NCI-H2029 (cell line): ENCODE measurements around the gene KIF3B.
A peak's percentile ranks its signal among the peaks of the same experiment; 100 is the strongest.
"Not testable (repeated sequence)": the region's sequence is repeated elsewhere in the genome, so short reads cannot be mapped to it uniquely, and the experiment has no call there.

Experiments
- DNase-seq: peaks from one replicate; lab custom pipeline; 2025; lab: John Stamatoyannopoulos, UW

The KIF3B gene

DNA sequence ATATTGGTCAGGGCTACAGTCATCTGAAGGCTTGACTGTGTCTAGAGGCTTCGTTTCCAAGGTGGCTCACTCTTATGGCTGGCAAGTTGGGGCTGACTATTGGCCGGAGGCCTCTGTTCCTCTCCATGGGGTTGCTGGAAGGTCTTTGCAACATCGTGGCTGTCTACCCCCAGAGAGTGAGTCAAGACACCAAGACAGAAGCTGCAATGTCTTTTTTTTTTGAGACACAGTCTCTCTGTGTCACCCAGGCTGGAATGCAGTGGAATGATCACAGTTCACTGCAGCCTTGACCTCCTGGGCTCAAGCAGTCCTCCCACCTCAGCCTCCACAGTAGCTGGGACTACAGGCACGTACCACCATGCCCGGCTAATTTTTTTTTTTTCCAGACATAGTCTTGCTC, 29.4 kb upstream of the KIF3B start:
- DNase-seq = no peak

DNA sequence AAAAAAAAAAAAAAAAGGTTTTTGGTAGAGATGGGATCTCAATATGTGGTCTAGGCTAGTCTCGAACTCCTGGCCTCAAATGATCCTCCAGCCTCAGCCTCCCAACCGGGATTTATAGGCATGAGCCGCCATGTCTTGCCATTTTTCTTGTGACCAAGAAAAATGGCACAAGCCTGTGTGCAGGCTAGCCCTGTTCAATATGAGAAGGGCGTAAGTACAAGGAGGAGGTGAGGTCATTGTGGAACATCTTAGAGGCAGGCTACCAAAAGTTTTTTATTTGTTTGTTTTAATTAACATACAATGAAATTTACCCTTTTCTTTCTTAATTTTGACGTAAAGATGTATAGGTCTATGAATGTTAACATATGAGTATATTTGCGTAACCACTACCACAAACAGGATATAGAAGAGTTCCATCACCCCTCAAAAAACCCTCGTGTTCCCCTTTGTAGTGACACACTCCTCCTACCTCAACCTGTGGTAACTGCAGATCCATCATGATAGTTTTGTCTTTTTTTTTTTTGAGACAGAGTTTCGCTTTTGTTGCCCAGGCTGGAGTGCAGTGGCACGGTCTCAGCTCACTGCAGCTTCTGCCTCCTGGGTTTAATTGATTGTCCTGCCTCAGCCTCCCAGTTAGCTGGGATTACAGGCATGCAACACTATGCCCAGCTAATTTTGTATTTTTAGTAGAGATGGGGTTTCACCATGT, 28.3 kb upstream of the KIF3B start:
- DNase-seq = no peak

DNA sequence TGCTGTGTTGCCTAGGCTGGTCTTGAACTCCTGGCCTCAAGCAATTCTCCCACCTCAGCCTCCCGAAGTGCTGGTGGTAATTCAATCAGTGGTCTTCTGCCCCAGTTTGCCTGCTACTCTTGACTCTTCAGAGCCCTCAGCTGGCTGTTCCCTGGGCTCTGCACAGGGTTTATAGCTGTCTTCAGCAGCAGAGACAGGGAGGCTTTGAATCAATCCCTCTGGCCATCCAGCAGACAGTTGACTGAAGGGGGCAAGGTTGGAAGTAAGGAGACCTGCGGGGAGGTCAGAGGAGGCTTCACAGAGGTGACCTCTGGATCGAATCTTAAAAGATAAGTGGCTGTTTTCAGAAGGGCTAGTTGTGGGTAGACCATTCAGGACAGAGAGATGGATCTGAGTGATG, 26.0 kb upstream of the KIF3B start:
- DNase-seq = no peak

DNA sequence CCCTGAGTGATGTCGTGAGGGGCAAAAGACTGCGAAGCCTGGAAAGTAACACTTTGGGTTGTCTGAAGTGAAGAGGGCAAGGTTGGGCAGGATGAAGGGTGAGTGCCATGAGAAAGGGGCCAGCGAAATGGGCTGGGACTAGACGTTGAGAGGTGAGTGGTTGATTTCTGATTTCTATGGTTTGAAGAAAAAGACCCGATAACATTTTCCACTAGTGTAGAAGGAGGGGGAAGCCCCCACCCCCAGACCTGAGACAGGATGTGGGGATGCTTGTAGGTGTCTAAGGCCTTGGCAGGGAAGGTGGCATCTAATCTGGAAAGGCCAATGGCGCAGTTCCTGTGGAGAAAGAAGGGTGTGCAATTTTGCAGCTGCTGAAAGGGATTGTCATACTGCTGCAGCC, 25.3 kb upstream of the KIF3B start:
- no peak for DNase-seq

GRCh38 chr20:32260973-32261372, 16.5 kb upstream of the KIF3B start:
- DNase-seq = peak; percentile 39

DNA sequence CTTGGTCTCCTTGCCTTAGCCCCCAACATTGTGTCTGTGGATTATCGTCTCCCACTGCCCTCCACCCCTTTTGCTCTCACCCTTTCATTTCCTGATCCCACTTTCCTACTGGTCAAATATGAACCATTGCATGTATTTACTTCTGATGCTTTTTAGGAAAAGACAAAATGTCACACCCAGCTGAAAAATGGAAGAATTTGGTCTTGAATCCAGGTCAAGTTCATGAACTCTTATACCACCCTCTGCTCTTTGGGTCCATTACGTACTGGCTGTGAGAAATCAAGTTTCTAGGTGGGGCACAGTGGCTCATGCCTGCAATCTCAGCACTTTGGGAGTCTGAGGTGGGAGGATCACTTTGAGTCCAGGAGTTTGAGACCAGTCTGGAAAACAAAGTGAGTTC, 15.8 kb upstream of the KIF3B start:
- DNase-seq = no peak

DNA sequence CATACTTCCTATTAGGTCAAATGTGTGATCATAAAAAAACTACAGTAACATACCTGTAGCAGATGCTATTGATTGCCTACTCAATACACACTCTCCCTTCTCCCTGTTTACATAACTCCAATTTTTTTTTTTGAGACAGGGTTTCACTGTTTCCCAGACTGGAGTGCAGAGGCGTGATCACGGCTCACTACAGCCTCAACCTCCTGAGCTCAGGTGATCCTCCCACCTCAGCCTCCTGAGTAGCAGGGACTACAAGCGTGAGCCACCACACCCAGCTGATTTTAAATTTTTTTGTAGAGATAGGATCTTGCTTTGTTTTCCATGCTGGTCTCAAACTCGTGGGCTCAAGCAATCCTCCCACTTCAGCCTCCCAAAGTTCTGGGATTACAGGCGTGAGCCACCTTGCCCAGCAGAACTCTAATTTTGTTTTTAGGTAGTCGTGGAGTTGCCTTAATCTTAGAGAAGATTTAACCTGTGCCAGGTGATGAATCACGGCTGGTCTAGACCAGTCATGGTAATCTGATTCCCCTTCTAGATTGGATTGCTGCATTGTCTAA, 14.0 kb upstream of the KIF3B start:
- peak; percentile 60 for DNase-seq

DNA sequence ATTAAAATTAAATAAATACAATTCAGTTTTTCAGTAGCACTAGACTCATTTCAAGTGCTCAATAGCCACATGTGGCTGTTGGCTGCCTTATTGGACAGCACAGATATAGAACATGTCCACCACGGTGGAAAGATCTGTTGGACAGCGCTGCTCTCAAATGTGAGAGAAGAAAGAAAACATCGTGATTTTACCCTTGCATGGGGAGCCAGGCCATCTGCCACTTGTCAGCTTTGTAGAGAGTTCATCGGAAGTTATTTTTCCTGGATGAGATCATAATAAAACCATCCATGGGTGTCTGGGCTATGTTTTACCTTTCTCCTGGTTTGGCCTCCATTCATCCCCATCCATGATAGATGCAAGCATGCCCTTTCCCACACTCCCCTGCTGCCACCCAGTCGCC, 5.8 kb upstream of the KIF3B start:
- DNase-seq = no peak

GRCh38 chr20:32274359-32274758, 3.1 kb upstream of the KIF3B start:
- DNase-seq = no peak

DNA sequence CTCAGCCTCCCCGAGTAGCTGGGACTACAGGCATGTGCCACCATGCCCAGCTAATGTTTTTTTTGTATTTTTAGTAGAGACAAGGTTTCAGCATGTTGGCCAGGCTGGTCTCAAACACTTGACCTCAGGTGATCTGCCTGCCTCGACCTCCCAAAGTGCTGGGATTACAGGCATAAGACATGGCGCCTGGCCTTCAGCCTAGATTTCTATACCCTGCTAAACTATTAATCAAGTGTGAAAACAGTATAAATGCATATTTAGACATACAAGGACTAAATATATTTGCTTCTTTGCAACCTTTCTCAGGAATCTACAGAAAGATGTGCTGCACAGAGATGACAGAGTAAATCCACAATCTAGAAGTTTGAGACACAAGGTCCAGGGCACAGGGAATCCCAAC, 2.3 kb upstream of the KIF3B start:
- DNase-seq = not testable (repeated sequence)

- no peak for DNase-seq
These were observed 770 bp downstream of the KIF3B start for GRCh38 chr20:32278199-32278643.

DNA sequence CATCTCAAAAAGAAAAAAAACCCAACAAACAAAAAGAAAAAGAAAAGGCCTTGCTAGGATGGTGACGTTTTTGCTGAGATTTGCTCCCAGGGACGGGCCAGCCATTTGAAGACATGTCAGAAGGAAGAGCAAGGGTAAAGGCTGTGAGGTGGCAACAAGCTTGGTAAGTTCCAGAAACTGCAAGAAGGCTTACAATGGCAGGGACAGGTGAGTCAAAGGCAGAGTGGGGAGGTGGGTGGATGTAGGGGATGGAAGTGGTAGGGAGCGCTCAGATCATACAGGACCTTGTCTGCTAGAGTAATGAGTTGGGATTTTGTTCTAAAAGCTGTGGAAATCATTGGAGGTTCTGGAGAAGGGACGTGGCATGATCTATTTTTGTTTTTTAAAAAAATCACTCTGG, 4.3 kb downstream of the KIF3B start:
- DNase-seq = no peak

DNA sequence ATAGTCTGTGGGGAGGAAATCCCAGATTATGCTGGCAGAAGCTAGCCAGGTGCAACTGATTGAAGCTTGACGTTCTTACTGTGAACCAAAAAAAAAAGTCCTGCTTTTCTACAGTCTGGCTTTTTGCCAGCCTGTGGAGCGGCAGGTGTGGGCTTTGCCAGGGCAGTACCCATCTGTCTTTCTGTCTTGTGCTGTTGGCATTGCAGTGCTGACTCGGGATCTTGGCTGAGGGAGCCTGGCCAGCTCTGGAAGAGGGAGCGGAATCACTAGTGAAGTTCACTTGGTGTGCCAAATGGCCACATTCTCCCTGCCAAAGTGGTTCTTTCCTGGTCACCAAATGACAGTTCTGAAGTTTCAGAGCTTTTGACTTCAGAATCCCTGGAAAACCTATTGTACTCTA, 5.0 kb downstream of the KIF3B start:
- DNase-seq = peak; percentile 52

- no peak for DNase-seq
These were observed 7.7 kb downstream of the KIF3B start for GRCh38 chr20:32285082-32285620.

DNA sequence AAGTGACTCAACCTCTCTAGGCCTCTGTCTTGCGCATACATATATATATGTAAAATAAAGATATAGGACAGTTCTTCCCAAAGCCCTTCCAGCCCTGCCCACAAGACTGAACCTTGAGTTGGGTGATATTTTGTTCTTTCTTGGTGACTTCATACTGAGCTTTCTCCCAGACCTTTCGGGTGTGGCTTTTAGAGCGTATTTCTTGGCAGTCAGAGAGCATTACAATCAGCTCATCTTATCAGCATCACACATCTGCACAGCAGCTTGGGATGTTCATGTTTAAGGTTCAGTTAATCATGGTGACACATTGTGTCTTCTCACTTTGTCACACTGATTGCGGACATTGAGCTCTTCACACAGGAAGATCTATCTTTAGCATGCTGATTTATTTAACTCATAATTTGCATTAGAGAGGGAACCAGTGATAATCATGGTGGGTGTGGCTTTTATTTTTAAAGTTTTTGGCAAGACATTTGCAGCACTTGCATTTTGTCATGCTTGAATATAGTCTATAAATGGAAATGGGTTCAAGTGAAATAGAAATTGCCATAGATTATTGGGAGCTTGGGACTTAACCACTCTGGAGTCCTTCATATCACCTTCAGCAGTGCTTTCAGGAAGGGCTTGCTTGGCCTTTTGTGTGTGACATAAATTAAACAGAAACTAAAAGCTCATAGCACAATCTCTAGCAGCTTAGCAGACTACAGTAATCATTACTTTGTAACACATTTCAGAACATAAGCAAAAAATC, 8.3 kb downstream of the KIF3B start:
- no peak for DNase-seq

GRCh38 chr20:32287231-32287638, 9.8 kb downstream of the KIF3B start:
- DNase-seq = peak; percentile 36

DNA sequence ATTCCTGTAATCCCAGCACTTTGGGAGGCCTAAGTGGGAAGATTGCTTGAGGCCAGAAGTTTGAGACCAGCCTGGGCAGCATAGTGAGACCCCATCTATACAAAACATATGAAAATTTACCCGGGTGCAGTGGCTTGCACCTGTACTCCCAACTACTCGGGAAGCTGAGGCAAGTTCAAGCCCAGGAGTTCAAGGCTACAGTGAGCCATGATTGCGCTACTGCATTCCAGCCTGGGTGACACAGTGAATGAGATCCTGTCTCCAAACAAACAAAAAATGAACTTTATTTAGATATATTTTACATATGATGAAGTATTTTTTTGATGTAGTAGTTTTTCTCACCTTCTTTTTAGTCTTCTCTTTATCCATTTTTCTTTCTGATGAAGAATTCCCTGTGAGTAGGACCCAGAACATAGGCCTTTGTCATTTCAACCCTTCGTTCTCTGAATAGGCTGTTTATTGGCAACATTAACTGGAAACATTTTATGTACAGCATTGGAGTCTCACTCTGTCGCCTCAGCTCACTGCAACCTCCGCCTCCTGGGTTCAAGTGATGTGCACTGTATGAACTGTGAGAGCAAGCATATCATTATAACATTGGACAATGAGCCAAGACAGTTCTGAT, 10.9 kb downstream of the KIF3B start:
- no peak for DNase-seq

- DNase-seq = not testable (repeated sequence)
These were observed 11.8 kb downstream of the KIF3B start for GRCh38 chr20:32289299-32289660.

DNA sequence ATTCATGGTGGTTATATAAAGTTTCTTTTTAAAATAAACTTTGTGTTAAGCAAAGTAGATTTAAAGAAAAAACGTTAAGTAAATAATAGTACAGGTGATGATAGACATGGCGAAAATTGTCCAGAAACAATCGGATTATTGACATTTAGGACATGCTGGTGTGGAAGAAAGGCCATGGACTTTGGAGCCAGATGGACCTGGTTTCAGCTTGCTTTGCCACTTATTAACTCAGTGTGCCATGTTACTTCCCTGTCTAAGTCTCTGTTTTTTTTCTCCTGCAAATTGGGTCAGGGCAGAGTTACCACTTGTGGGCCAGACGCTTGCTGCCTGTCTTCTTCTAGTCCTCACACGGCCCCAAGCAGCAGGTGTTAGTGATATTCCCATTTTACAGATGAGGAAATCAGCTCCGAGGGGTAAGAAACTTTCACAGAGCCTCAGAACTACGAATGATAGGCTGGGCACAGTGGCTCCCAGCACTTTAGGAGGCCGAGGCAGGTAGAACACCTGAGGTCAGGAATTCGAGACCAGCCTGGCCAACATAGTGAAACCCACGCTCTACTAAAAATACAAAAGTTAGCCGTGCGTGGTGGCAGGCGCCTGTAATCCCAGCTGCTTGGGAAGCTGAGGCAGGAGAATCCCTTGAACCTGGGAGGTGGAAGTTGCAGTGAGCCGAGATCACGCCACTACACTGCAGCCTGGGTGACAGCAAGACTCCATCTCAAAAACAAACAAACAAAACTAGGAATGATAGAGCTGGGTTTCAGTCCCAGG, 12.4 kb downstream of the KIF3B start:
- DNase-seq = no peak

- DNase-seq = no peak
These were observed 13.7 kb downstream of the KIF3B start for GRCh38 chr20:32291166-32291565.

- DNase-seq = no peak
These were observed 15.1 kb downstream of the KIF3B start for GRCh38 chr20:32292548-32292947.

DNA sequence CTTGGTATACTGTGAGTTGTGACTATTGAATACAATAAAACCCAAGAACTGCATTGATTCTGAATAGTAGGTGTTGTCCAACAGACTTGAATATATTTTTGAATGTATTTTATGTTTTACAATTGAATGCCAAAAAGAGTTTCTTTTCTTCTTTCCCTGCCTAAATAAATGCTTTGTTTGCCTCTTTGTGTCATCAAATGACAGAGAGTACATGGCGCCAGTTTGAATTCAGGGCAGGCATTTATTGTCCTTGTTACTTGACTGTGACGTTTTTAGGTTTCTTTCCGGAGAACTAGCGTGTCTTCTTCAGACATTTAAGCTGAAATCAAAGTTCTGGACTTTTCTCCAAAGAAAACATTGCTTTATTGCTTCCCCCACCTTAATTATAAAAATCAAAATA, 16.6 kb downstream of the KIF3B start:
- DNase-seq = no peak
